Activated CD4-positive, alpha-beta T cell treated with anti-CD3 and anti-CD28 coated beads for 24 hours (primary cell): ENCODE measurements around the gene MYO3B.
"Not testable (repeated sequence)": the region's sequence is repeated elsewhere in the genome, so short reads cannot be mapped to it uniquely, and the experiment has no call there.

Experiments
- DNase-seq, 2 donors: peaks; one replicate each; pipeline ENCODE4 v3.0.0-alpha.2; 2020; ENCODE audit warnings: low read depth in 2 of 2

MYO3B gene

GRCh38 chr2:170639635-170640034, 461.7 kb downstream of the MYO3B start:
- no peak for DNase-seq

- DNase-seq = no peak
Measured at GRCh38 chr2:170641961-170642360, 464.0 kb downstream of the MYO3B start.

- DNase-seq = no peak
Measured at GRCh38 chr2:170643346-170643745, 465.4 kb downstream of the MYO3B start.

DNA sequence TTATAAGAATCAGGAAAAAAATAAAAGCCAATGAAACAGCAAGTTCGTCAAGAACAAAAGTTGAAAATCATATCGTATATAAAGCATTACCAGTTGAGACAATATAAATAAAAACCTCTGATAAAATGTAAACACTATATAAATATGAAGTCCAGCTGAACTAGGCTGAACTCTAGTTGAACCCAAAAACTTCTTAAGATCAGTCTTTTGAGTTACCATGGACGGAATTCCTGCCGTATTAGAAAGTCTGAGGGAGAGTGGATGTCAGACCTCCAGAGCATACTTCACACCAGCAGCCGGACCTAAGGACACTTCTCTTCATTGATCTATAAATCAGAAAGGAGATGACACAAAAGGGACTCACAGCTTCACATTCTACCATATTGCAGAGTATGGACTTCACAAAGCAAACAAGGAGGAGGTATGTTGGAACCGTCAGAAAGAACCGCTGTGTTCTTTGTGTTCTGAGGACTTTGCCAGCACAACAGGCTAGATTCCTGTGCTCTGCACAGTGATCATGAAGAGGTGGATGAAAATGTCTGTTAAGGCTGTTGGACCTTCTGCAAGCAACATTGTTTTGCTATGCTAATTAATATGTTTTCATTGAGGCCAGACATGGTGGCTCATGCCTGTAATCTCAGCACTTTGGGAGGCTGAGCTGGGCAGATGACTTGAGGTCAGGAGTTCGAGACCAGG, 469.9 kb downstream of the MYO3B start:
- DNase-seq = no peak

GRCh38 chr2:170651624-170652325, 473.8 kb downstream of the MYO3B start:
- DNase-seq = peak in 1 of 2 donors; percentile 6

DNA sequence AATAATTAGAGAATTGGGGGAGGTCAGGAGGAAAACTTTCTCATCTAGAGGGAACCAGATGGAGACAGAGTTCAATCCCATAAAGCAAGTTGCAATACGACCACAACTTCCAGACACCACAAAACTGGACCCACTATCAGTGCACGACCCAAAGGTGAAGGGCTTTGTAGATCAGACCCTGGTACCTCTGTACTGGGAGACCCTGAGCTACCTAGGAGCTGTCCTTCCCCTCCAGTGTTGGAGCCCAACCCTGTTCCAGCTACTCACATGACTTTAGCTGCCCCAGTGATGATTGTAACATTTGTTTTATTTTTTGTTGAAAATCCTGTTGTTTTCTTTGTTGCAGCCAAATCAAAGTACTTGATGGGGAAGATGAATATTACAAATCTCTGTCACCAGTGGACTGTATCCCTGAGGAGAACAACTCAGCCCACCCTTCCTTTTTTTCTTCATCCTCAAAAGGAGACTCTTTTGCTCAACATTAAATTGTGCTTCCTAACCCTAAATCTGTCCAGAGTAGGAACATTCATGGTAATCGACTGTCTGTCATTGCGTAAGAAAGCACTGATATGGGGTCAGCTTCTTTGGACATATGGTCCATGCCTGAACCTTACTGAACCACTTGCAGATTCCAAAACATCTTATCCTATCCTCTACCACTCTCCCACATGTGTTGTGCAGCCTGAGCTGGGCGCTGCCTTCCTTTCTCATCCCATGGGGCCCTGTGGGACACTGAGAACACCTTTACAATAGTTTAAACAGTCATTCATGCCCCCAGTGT, 474.9 kb downstream of the MYO3B start:
- DNase-seq = no peak

- no peak for DNase-seq
Measured at GRCh38 chr2:170656669-170657068, 478.7 kb downstream of the MYO3B start.

DNA sequence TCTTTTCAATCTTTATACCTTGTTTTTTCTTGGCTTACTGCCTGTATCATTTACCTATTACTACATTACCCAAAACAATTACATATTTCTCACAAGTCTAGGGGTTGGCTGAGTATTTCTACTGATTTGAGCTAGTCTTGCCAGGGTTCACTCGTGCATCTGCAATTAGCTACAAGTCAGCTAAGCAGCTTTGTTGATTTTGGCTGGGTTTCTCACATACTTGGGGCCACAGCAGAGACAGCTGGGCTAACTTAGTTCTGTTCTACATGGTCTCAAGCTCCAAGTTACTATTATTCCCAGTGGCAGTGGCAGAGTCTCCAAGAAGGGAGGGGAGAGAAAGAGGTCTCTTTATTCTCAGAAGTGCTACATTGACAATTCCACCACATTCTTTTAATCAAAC, 482.5 kb downstream of the MYO3B start:
- no peak for DNase-seq

GRCh38 chr2:170665743-170666142, 487.8 kb downstream of the MYO3B start:
- DNase-seq = no peak

GRCh38 chr2:170669909-170670308, 492.0 kb downstream of the MYO3B start:
- no peak for DNase-seq

DNA sequence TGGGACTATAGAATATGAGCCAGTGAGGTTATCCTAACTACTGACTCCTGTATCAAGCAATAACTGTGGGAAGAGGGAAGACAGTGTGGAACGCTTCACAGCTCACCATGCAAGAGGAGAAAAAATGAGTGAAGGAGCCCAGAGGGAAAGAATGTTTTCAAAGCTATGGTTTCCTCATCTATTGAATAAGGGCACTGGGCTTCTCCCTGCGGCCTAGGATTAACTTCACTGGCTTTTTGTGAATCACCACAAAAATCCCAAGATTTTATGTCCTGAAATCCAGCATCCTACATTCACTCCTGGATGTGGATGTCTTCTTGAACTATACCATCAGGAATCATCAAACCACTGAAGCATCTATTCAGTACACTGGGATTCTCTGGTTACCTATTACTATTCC, 492.7 kb downstream of the MYO3B start:
- no peak for DNase-seq

GRCh38 chr2:170671079-170671478, 493.1 kb downstream of the MYO3B start:
- DNase-seq = no peak

- DNase-seq = not testable (repeated sequence)
Measured at GRCh38 chr2:170674282-170674681, 496.3 kb downstream of the MYO3B start.

GRCh38 chr2:170675701-170676100, 497.8 kb downstream of the MYO3B start:
- DNase-seq = no peak

DNA sequence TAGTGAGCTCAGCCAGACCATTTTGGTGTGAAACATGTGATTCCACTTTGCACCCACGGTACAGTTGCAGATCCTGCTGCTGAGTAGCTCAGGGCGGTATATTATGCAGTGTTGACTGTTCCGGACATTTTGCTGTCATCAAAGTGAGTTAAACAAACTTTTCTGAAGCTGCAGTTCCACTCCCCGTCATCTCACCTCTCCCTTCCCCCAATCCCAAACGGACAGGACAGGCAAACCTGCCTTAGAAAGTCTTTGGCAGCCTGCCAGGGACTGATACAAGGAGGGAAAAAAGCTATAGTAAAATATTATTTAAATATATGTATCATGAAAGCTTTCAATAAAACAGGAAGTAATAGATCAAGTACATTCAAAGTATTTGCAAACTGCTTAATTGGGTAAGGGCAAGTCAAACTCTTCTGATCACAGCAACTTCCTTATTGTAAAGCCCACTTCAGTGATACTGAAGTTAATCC, 501.7 kb downstream of the MYO3B start:
- no peak for DNase-seq

DNA sequence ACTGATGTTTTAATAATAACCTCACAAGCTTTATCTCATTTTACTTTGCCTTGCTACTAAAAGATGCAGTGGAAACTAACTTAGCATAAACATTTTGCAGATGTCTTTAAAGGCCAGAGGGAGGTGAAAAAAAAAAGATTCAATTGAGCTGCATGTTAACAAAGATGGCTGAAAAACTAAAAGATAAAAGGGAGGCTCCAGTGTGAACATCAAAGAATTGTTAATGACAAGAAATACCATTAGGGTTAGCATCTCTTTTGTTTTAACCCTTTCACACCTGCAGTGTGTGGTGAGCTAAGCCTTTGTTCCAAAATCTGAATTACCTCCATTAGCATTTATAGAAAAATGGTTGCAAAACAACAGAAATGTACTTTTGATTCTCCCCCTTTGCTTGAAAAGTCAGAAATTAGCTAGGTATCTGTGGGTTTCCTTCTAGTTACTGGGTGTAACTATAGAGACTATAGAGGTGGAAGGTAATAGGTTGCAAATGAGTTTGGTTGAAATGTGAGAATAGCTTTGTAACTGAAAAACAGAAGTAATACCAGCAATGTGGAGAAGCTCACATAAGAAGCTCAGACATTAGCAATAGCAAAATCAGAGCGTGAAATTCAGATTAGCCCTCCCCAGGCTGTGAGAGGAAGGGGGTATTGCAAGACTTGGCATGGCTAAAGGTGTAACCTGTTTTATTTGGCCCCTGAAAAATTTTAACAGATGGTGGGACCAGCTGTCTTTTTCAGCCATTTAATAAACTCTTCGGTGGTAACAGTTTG, 502.4 kb downstream of the MYO3B start:
- no peak for DNase-seq

GRCh38 chr2:170681311-170681710, 503.4 kb downstream of the MYO3B start:
- DNase-seq = no peak

DNA sequence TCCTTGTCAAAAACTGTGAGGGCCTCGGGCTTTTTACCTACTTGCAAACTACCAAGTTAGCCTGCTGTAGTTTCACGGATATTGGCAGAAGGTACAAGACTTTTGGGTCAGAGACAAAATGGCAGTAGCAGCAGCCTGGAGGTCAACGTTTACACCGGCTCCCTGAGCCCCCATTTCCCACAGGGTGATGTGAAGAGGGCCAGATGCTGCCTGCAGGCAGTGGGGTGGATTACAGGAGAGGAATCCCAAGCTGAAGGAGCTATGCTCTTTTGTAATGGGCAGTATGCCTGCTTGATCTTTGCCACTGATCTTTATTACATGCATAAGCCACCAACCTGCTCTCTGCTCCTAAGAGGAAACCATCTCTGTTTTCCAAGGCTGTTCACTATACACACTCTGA, 507.6 kb downstream of the MYO3B start:
- no peak for DNase-seq

DNA sequence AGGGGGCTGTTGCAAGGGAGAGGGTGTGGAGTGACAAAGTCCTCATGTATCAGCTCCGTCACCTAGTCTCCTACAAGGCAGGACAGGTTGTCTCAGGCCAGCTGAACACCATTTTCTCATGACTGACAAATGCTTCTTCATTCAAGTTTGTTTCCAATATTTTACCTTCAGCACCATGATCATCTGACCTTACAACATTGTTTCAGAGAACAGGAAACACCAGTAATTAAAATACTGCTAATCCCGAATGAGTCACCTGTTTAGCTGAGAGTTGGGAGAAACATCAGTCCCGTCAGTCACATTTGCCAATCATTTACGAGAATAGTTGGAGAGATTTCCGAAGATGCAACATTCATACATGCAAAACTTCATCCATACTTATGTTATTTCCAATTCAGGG, 511.5 kb downstream of the MYO3B start:
- DNase-seq = no peak

GRCh38 chr2:170690640-170691039, 512.7 kb downstream of the MYO3B start:
- no peak for DNase-seq

GRCh38 chr2:170694316-170694715, 516.4 kb downstream of the MYO3B start:
- no peak for DNase-seq
